ENCODE data around the gene ZMYND10.

DNA sequence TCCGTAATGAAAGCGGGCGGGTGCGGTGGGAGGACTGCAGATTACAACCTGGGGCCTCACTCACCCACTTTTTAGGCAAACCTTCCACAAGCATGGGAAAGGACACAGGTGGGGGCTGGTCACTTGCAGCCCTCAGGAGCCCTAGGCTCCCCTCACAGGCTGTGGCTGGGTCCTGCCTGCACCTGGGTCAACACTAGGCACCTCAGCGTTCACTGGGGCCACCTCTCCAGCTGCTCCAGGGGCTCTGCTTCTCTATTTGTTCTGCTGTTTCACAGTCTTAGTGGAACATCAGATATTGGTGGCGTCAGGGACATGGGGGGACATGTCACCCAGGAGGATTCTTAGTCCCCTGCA is 43.9 kb upstream of the ZMYND10 start:
- TF ChIP-seq CTCF (conservative IDR thresholded peaks at IDR 0.05 in 1 of 2, IDR thresholded peaks at IDR 0.05 in 1 of 2; ENCODE audit: extremely low read depth in 1 of 2, insufficient read depth in 1 of 2, low read depth in 1 of 2, low read length in 2 of 2) (no peak), EZH2 (IDR thresholded peaks at IDR 0.05; ENCODE audit: borderline replicate concordance, low read length) (no peak)
